ENCODE data around the gene BTG1.
"Not testable (repeated sequence)": the region's sequence is repeated elsewhere in the genome, so short reads cannot be mapped to it uniquely, and the experiment has no call there.

The BTG1 gene

DNA sequence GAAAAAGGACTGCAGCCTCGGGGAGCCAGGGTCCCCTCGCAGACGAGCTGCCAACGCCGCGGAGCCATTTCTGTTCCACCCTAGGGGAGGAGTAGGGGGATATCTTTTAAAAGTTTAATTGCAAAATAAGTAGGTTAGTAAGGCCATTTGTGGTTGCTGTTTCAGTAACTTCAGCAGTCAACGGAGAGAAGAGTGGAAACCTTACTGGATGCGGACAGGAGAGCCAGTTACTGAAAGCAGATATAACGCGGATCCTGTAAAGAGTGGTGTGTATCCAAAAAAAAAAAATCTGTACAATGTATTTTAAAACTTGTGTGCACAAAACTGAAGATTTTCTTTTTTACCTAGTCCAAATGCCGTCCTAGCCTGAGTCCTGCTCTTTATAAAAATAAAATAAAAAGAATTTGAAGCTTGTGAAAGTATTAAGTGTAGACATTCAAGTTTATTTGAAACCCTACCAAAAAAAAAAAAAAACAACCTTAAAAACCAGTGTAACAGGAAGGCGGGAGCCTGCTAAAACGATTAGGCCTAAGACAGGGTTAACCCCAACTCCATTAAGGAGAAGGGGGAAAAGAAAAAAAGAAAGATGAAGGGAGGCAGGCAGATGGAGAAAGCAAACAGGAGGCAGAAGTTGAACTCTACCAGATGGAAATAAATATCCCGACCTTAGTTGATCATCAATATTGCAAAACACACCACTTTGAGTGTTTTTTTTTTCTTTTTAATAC is 1.0 kb upstream of the BTG1 start:
- no peak for DNase-seq

DNA sequence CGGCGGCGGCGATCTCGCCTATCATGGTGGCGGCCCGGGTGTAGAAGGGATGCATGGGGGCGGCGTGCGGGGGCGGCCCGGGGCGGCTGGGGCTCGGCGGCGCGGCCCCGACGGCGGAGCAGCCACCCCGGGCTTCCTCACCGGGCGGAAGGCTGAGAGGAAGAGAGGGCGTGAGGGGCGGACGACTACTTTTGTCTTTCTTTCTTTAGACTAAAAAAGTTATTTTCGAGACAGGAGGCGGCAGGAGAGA is 240 bp downstream of the BTG1 start:
- no peak for DNase-seq

DNA sequence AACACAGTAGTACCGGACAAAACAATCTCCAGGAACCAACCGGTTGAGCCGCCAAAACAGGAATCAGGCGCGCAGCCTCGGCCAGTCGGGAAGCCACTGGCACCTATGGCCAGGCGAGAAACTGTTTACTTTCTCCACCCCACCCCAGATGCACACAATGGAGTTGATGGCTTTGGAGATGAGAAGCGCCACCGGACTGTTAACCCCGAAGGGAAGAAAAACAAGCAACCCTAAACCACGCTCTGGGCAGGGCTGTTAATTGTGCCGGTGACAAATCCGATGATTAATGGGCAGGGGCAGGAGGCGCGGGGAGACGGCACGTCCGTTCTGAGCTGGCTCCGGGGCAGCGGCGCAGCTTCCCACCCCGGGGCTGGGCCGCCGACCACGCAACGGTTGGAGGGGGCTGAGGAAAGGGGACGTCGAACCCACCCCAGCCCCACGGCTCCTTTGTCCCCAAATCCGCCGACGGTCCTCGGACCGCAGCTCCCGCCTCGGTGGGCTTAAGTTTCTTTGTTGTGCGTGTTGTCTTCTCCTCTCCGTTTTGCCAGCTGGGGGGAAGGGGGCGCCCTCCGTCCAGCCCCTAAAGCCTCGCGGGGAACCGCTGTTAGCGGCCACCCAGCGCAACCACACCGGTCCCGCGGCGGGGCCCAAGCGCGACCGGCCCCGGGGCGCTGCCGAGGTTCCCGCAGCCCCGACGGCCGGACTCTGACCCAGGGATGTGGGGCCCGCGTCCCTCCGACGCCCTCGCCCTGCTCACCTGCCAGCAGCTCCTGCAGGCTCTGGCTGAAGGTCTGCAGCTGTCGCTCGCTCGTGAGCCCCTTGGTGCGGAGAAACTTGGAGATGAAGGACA is 790 bp downstream of the BTG1 start:
- peak; percentile 22 for DNase-seq

DNA sequence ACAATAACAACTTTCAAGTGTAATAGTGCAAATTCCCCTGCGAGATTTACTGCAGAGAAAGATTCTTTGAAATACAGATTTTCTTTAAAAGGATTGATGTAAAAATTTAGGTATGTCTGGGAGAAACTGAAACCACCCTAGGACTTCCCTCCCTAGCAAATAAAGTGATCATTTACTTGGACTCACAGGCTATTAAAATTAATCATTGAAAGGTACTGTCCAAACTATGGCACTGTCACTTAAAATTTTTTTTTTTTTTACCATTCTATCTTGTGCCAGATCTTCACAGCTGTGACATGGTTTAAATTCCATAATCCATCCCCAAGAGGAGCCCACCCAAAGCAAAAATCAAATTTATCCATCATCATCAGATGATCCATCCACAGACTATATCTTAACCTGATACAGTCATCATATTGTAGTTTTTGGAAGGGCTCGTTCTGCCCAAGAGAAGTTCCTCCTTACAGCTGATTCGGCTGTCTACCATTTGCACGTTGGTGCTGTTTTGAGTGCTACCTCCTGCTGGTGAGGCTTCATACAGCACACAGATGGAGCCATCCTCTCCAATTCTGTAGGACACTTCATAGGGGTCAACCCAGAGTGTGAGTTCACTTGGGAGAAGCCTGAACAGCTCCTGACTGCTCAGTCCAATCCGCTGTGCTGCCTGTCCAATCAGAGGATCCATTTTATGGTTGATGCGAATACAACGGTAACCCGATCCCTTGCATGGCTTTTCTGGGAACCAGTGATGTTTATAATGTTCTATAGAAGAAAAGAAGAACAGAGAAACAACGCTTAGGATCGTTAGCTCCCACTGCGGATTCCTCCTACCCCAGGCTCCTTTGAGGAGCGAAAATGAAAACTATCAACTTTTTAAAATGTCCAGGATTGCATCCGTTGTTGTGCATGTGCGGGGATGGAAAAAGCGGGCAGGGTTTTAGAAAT is 1.7 kb downstream of the BTG1 start:
- DNase-seq, result peak; percentile 46

DNA sequence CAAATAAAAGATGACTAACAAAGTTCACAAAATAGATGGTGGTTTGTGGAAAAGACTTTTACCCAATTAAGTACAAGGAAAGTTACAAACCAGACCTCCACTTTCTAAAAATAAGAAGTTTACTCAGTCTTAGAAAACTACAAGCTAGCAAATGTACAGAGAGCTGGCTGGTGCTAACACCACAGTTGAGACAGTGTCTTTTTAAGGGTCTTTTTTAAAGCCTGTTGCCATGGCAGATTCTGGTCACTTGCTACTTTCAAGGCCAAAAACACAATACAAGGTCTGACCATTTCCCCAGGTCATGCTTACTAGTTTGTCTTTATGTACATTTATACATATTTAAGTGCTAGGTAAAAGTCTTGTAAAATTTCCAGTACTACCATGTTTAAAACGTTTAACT is 2.4 kb downstream of the BTG1 start:
- DNase-seq, result no peak

DNA sequence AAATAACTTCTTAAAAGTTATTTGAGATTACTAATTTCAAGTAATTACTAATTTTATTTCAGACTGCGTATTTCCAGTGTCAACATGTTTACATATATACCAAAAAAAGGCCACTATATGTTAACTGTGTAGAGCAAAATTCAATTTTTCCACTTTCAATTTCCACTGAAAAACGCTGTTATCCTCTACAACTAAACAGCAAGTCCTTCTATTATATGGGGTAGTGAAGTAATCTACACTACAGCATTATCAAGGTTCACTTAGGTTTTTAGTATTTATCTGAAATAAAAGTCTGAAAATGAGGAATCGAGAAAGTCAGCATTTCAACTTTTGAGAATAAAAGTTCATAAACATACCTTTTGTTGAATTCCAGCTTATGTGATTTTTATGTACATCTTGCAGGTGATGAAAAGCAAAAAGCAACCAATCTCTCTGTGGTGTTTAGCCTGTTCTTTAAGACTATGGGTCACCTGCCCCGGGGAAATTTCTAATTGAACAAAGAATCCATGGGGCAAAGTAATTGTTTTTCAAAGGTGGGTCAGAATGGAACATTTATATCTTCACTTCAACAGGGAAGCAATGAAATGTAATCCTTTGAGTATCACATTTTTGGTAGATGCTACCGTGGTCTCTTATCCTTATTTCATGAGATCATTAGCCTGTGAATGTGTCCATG is 3.3 kb downstream of the BTG1 start:
- DNase-seq, result no peak

DNA sequence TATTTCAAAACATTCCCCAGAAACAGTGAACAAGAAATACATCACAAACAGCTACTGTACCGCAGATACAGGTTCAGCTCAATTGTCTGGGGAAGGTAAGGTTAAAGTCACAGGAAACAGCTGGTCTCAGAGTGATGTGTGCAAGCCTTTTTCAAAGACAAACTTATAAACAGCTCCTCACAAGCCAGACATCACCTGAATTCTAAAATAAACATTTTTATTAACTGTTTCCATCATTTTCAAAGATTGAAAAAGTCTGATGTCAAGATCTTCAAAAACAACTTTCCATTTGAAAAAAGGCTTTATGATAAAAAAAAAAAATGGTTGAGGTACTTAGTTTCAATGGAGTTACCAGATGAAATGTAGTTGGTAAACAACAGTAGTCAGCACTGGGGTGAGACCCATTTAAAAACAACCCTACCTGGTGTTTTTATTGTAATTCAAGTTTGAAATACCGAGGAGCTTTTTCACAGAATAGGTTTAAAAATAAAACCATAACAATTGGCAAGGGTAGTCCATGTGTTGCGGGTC is 4.0 kb downstream of the BTG1 start:
- no peak for DNase-seq

DNA sequence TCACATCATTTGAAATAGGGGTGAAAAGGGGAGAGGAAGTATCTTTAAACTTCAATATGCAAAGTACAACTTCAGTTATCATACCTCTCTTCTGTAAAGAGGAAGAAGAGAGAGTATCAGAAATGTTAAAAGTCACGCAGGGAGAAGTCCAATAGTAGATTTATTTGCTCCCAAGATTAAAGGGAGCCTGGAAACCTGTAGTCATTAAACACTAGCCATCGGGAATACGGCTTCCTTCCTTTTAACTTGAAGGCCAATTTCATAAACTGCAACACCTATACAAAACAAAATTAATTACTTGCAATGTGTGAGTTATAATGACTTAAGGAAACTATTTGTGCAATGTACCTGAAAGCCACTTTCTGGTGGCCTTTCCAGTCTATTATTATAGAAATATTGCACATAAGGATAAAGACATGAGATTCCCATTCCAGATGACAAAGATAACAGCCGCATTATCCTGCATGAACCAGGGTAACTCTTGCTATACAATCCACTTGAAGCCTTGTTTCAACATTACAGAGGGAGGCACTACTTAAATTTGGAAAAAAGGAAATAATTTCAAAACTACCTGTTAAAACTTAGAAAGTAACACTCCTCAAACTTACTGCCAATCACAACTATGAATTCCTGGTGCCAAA is 4.6 kb downstream of the BTG1 start:
- no peak for DNase-seq

DNA sequence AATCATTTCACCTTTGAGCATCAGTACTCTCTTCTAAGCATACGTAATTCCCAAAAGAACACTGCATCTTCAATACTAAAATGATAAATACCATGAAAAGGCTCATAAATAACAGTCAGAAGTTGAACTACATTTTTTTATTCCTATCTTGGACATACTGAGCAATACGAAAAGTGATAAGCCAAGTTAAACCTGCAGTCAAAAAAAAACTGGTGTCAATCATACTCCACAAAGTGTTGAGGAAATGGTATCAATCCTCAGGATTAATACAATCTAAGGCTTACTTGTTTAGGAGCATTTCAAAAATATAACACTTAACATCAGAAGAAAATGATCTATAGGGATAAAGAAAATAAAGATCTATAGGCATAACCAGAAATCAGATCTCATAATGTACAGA is 5.5 kb downstream of the BTG1 start:
- DNase-seq, result no peak

DNA sequence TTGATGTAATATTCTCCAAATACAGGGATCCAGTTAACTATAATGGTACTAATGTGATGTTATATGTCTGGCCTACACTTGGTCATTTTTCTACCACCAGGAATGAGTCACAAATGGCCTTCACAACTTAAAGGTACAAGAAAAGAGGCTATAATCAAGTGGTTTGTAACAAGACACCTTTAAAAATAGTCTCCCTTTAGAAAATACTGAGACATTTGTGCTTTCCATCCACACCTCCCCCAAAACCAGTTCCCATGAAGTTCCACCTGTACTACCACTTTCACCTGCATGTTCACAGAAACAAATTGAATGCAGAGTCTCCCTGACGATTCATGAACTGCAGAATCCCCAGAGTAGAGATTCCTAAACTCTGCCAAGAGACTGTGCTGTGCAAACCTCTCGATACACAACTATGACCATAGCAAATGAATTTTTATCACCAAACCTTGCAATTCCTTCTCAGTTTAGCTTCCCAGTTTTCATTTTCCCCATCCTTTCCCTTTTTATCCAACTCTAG is 6.0 kb downstream of the BTG1 start:
- DNase-seq, result no peak

DNA sequence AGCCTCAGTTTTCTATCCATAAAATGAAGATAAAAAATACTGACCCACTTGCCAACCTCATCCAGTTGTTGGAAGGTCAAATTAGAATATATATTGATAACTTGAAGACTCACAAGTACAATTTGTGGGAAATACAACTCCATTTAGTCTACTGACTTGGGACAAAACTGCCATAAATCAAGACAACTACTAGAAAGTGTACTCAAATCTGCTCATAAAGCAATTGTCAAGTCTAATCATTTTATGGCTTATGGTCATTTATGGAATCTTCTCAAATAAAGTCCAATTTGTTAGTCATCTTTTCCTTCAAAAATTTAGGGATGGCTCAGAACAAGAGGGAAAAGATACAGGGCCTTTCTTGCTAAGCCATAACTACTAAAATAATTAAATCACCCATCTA is 7.0 kb downstream of the BTG1 start:
- DNase-seq, result no peak

DNA sequence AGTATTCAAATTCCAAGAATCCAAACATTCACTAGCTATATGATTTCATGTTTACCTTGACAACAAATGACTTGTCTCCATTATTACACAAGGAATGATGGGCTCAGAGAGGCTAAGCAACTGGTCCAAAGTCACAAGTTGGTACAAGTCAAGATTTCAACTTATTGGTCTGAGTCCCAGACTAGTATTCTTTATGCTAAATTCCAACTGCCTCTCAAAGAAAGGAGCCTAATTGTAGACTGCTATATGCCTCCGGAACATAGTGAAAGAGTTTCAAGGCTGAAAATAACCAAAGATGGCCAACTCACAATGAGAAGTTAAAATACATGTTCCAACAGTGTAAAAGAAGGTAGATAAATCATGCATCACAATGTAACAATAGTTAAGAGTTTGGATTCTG is 7.5 kb downstream of the BTG1 start:
- no peak for DNase-seq

DNA sequence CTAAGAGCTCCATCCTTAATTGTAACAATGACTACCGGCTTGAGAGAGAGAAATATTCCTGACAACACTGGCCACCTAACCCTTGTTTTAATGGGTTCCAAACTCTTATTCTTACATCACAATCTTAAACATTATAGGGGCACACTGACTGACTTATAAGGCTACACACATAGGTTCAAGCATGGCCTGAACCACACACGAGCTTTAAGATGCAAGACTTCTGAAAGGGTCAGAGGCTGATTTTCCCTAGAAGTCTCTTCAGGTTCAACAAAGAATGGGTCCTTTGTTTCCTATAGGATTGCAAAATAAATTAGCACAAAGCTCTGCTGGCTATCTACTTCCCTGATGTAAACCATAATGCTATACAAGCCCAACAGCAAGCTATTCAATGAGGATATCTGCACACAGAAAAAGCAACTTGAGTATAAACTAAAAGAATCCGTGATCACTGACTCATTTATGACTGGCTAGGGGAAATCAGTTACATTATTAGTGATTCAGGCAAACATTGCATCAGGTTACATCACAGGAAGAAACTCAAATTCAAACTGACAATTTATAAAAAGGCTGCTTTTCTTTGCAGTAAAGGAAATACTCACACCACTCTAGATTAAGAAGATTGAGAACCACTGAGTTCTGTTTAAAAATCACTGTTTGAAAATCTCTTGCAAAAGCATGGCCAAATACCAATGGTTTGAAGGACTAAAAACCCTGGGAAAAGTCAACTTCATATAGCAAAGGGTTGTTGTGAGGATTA is 8.5 kb downstream of the BTG1 start:
- no peak for DNase-seq

DNA sequence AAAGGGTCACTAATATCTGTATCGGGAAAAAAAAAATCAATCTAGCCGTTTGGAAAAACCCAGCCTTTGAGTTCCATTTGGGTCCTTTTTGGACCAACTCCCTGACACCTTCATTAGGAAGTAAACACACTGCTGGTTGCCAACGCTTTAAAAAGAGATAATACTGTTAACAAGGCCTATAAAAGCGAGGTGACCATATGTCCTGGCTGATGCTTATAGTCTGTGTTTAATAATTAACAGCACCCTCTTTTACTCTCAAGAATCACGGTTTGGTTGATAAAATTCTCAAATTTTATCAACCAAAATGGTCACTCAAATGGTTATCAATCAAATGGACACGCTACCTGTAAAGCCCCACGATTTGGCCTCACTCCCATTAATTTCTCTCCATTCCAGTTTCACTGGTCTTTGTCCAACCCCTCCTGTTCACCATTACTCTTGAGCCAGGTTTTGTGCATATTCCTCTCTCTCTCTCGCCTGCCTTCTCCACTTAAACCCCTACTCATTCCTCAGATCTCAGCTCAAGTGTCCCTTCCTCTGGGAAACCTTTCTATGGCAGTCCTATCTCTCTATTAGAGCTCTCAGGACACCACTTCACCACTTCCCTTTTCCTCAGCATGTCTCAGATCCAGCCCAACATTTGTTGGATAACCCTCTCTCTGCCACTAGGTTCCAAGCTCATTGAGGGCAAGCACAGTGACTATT is 9.5 kb downstream of the BTG1 start:
- no peak for DNase-seq

DNA sequence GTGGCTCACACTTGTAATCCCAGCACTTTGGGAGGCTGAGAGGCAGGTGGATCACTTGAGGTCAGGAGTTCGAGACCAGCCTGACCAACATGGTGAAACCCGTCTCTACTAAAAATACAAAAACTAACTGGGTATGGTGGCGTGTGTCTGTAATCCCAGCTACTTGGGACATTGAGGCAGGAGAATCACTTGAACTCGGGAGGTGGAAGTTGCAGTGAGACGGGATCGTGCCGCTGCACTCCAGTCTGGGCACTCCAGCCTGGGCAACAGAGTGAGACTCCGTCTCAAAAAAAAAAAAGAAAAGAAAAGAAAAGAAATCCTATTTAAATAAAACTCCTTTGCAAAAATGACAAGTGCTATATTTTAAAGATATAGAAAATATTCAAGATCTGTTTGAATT is 10.1 kb downstream of the BTG1 start:
- DNase-seq, result not testable (repeated sequence)

DNA sequence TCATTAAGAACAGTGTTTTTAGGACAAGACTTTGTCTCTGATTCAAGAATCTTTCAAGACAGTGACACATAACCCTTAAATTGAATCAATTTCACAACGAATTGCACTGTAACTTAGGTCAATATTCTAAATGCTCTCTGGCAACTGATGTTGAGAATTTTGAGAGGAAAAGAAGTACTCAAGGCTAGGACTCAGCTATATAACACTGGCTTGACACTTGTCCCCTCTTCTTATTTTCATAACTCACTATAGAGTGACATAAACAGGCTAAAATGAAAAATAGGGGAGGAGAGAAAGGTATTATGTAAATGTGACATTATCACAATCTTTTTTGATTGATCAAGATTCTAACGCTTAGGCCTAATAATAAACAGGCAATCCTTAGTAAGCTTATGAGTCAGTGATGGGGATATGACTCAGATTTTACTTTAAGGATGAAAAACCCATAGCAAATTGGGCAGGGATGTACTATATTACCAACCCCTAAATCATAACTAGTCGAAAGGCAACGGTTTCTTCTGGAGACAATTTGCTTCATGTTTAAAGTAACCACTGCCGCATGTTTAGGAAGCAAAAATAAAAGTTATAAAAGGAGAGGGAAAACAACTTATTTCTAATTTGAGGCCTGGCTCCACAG is 10.9 kb downstream of the BTG1 start:
- no peak for DNase-seq

DNA sequence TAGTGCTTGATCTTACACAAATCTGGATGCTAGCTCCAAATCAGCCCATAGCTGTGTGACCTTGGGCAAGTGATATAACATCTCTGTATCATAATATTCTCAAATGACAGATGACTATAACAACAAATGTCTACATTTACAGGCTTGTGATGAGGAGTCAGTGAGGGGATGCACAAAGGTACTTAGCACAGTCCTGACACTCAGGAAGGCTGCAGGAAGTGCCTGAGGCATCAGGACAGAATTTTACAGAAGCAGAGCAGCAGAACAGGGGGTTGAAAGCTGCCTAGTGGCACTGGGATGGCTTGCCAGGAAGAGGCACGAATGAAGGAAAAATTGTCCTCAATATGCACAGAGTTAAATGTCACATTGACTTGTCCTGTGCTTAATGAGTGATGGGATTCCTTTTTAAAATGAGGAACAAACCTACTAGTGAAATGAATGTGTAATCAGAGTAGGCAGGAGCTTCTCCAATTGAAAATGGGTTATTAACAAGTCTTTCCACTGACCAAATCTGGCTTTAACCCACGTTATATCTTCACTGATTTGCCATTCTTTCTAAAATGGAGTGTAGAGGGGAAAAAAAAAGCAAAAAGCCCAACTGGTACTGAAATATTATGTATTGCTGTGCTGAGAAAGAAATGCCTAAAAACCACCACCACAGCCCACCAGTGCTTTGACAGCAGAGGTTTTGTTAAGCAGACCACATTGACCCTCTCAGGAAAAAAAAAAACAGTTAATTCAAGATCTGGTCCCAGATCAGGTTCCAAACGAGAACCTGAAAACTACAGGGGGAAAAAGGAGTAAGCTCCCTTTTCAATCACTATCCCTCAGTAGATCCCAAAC is 11.6 kb downstream of the BTG1 start:
- no peak for DNase-seq

DNA sequence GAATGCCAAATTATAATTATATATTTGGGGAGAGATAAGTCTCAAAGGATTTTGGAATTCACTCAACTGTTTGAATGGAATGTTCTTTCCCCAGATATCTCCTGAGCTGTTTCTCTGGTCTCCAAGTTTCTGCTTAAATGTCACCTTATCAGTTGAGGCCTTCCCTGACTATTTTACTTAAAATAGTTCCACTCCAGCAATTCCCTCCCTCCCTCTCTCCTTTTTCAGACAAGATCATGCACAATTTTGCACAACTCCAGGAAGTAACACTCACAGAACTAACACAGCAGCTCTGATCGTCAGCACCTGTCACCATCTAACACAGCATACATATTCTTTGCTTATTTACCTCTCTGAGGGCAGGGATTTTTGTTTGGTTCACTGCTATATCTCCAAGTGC is 12.5 kb downstream of the BTG1 start:
- DNase-seq, result no peak

DNA sequence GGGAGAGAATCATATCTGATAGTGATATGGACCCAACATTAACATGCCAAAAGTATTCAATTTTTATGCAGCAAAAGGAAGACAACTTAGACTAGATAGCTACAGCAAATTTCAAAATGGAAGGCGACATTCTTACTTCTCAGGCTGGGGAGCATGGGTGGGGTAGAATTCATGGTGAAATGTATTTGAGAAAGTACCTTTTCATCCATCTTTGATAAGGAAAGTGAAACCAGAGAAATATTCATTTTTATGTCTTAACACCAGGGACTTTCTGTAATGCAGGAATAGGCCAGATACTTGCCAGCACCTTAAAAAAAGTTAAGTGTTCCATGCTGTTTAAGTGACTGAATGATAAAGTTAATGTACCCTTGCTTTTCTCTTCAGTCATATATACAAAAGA is 13.4 kb downstream of the BTG1 start:
- no peak for DNase-seq
